A673 (cell line): ENCODE results near the gene FLNC. TPM values are rescaled to one million over a fixed set of nuclear protein-coding genes. Genes with fewer than 3 reads are reported as not detected.

Experiments
- BruUV-seq: library from RNA; stranded (reverse); fragments of 400-500 nt; replicated peaks from 2 replicates; lab custom pipeline; 2021; lab: Mats Ljungman, UMichigan
- CTCF ChIA-PET: fragments of 300-600 bp; sonication (Branson Sonifier 250); formaldehyde crosslinking; loops from one replicate; lab custom pipeline; 2022; ENCODE audit warnings: antibody characterized with exemption; lab: Charles Lee
- POLR2A ChIA-PET: fragments of 300-600 bp; sonication (Branson Sonifier 250); formaldehyde crosslinking; loops from one replicate; lab custom pipeline; 2022; ENCODE audit warnings: antibody characterized with exemption; ENCODE audit not compliant: low non-redundant PET; lab: Charles Lee
- DNase-seq: peaks from one replicate; pipeline ENCODE4 v3.0.0-alpha.2; 2015; ENCODE audit warnings: low spot score
- H3K27ac ChIP-seq: fragments of 200-600 bp; sonication (generic); 2 replicates; pipeline ENCODE4 v1.5.1; 2016; ENCODE audit warnings: mixed run types, low read depth, mild to moderate bottlenecking, mixed read lengths, antibody characterized with exemption, low read length; ENCODE audit not compliant: poor library complexity, severe bottlenecking
- H3K27me3 ChIP-seq: fragments of 200-600 bp; sonication (generic); replicated peaks from 2 replicates; pipeline ENCODE4 v1.6.1; 2017; ENCODE audit warnings: mixed run types, low read depth, mild to moderate bottlenecking, mixed read lengths, antibody characterized with exemption, low read length; ENCODE audit not compliant: insufficient read depth, poor library complexity
- H3K36me3 ChIP-seq: fragments of 200-600 bp; sonication (generic); 2 replicates; pipeline ENCODE4 v1.6.1; 2016; ENCODE audit warnings: mixed run types, mild to moderate bottlenecking, mixed read lengths, antibody characterized with exemption, low read length; ENCODE audit not compliant: insufficient read depth, poor library complexity, severe bottlenecking
- H3K4me1 ChIP-seq: fragments of 200-600 bp; sonication (generic); 2 replicates; pipeline ENCODE4 v1.6.1; 2017; ENCODE audit warnings: mixed run types, mild to moderate bottlenecking, mixed read lengths, antibody characterized with exemption, low read length; ENCODE audit not compliant: insufficient read depth, poor library complexity, severe bottlenecking
- H3K4me3 ChIP-seq: fragments of 200-600 bp; sonication (generic); 2 replicates; pipeline ENCODE4 v1.5.1; 2016; ENCODE audit warnings: low read depth, mixed run types, mild to moderate bottlenecking, mixed read lengths, low read length; ENCODE audit not compliant: poor library complexity, severe bottlenecking
- H3K9me3 ChIP-seq: fragments of 200-600 bp; sonication (generic); 2 replicates; pipeline ENCODE4 v1.6.1; 2016; ENCODE audit warnings: mixed run types, low read depth, mild to moderate bottlenecking, mixed read lengths, antibody characterized with exemption, low read length; ENCODE audit not compliant: poor library complexity, severe bottlenecking
- EZH2 ChIP-seq: fragments of 200-600 bp; sonication (generic); IDR thresholded peaks from 2 replicates; pipeline ENCODE4 v1.6.1; 2017; ENCODE audit warnings: borderline replicate concordance, low read depth, mild to moderate bottlenecking, mixed read lengths, antibody characterized with exemption, low read length; ENCODE audit not compliant: poor library complexity, severe bottlenecking
- intact Hi-C: fragments of 100-400 bp; cut with micrococcal nuclease; formaldehyde crosslinking; loops from one replicate; pipeline ENCODE4 v1.10.0; 2022; ENCODE audit not compliant: unreplicated experiment
- total RNA-seq: library from RNA; stranded (reverse); gene quantifications from 2 replicates; pipeline ENCODE4 v1.2.3, GENCODE V29; 2021
- TF ChIP-seq, protein P1 (sequence below): fragments of 300-800, 200-600 bp; sonication (generic); conservative IDR thresholded peaks from 2 replicates; pipeline ENCODE4 v1.5.1; 2017; ENCODE audit warnings: low read depth, mild to moderate bottlenecking, antibody characterized with exemption, low read length, moderate library complexity, mixed read lengths

FLNC gene
- total RNA-seq, 1 experiment from 2014 or later, result 6.5 TPM

DNA sequence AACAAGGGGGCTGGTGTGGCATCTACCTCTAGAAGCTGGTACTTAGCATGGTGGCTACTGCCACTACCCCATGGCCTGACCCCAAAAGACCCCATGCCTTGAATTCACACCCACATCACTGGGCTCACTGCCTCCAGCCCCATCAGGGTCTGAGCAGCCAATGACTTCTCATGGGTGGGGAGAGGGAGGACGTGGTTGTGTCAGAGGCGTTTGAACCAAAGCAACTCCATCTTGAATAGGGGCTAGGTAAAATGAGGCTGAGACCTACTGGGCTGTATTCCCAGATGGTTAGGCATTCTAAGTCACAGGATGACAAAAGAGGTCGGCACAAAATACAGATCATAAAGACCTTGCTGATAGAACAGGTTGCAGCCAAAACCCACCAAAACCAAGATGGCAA, 65.1 kb downstream of the FLNC start:
- no peak overlapping the region for H3K4me3 ChIP-seq
- H3K36me3 ChIP-seq, result no peaks in the 10 kb centered on the region
- peaks cover 6% of the 10 kb centered on the region for H3K9me3 ChIP-seq
- intact Hi-C loops, result no loop called here
- H3K27me3 ChIP-seq, result peaks cover 7% of the 10 kb centered on the region
- ChIA-PET POLR2A (no interaction called here), CTCF (no interaction called here)
- BruUV-seq, result no TSS peak
- TF ChIP-seq, protein P1, sequence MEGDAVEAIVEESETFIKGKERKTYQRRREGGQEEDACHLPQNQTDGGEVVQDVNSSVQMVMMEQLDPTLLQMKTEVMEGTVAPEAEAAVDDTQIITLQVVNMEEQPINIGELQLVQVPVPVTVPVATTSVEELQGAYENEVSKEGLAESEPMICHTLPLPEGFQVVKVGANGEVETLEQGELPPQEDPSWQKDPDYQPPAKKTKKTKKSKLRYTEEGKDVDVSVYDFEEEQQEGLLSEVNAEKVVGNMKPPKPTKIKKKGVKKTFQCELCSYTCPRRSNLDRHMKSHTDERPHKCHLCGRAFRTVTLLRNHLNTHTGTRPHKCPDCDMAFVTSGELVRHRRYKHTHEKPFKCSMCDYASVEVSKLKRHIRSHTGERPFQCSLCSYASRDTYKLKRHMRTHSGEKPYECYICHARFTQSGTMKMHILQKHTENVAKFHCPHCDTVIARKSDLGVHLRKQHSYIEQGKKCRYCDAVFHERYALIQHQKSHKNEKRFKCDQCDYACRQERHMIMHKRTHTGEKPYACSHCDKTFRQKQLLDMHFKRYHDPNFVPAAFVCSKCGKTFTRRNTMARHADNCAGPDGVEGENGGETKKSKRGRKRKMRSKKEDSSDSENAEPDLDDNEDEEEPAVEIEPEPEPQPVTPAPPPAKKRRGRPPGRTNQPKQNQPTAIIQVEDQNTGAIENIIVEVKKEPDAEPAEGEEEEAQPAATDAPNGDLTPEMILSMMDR, result no peak
- TF ChIP-seq EZH2, result no peak
- no peaks in the 10 kb centered on the region for H3K4me1 ChIP-seq
- H3K27ac ChIP-seq, result no peak overlapping the region
- no peak for DNase-seq

DNA sequence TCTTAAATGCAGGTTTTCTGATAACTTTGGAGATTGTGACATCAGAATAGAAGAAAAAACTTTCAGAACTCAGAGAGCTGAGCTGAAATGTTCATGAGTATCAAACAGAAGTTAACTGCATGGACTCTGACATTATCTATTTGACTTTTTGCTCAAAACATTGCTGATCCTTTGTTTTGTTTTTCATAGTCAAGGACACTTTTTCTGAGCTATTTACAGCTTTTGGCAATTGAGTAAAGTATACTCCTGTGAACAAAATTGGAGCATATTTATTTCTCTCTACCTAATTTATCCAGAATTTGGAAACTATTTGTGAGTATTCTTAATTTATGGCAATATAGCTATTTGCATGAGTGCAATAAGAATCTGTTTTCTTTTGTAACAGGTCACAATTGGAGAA, 69.2 kb downstream of the FLNC start:
- no peak for TF ChIP-seq EZH2
- TF ChIP-seq, protein P1, result no peak
- Histone ChIP-seq H3K27ac (no peak overlapping the region), H3K4me1 (no peaks in the 10 kb centered on the region), H3K4me3 (no peak overlapping the region), H3K27me3 (no peaks in the 10 kb centered on the region), H3K9me3 (peaks cover 6% of the 10 kb centered on the region), H3K36me3 (no peaks in the 10 kb centered on the region)
- no peak for DNase-seq
- ChIA-PET CTCF (no interaction called here), POLR2A (no interaction called here)
- BruUV-seq, result no TSS peak
- intact Hi-C loops, result no loop called here

DNA sequence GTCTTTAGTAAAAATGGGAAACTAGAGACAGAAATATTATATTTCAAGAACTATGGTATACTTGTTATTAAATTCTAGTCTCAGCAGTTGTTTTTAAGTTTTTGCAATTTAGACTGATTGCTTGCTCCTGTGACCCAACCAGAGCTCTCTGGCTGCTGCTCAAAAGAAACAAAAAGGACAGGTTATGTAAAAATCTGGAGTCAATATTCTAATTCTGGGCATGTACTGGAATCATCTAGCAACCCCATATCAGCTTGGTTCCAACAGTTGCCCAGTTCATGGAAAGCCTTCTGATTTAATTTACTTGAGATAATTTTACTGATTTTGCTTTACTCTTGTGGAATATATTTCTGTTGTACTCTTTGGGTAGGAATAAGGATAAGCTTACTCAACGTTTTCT, 70.0 kb downstream of the FLNC start:
- intact Hi-C loops, result no loop called here
- POLR2A ChIA-PET, result no interaction called here
- CTCF ChIA-PET, result no interaction called here

More for the DNA sequence above, 70.0 kb downstream of the FLNC start:
- Histone ChIP-seq H3K27me3 (no peaks in the 10 kb centered on the region), H3K9me3 (peaks cover 6% of the 10 kb centered on the region), H3K27ac (no peak overlapping the region), H3K4me1 (no peaks in the 10 kb centered on the region), H3K4me3 (no peak overlapping the region), H3K36me3 (no peaks in the 10 kb centered on the region)
- no peak for TF ChIP-seq EZH2
- TF ChIP-seq, protein P1, result no peak
- no TSS peak for BruUV-seq
- no peak for DNase-seq
